HepG2 (cell line): ENCODE data around the gene UTP11. TPM values are rescaled to one million over a fixed set of nuclear protein-coding genes. Genes with fewer than 3 reads are reported as not detected.
A peak's percentile ranks its signal among the peaks of the same experiment; 100 is the strongest.

Experiments
- ARID5B ChIP-seq: IDR thresholded peaks from 2 replicates; pipeline ENCODE4 v1.4.0; 2020; ENCODE audit warnings: mild to moderate bottlenecking, missing genetic modification reagents
- DBP ChIP-seq: sonication (generic); formaldehyde crosslinking; IDR thresholded peaks from 2 replicates; pipeline ENCODE4 v1.4.0; 2020; ENCODE audit warnings: missing genetic modification reagents; ENCODE audit errors: not compliant biosample characterization
- FOXP1 ChIP-seq, 2 experiments: fragments of 450-650 bp in 1 of 2; IDR thresholded peaks; 2 replicates each; pipeline ENCODE4 v1.6.1; 2017 to 2018; ENCODE audit warnings: antibody characterized with exemption in 1 of 2
- GABPA ChIP-seq, 2 experiments: IDR thresholded peaks; 2 replicates each; pipeline ENCODE4 v1.6.1; 2011 to 2016; ENCODE audit warnings: low read depth in 2 of 2, low read length in 1 of 2, missing biosample characterization in 1 of 2, missing genetic modification characterization in 1 of 2
- MTA3 ChIP-seq: sonication (generic); formaldehyde crosslinking; IDR thresholded peaks from 2 replicates; pipeline ENCODE4 v1.4.0; 2020; ENCODE audit warnings: missing genetic modification reagents
- NONO ChIP-seq, 2 experiments: fragments of 450-650 bp in 1 of 2; sonication (generic) in 1 of 2; formaldehyde crosslinking in 1 of 2; IDR thresholded peaks in 1 of 2; conservative IDR thresholded peaks in 1 of 2; 2 replicates each; pipeline versions ENCODE4 v1.6.1 to v1.8.0; 2017 to 2022; ENCODE audit warnings: mild to moderate bottlenecking in 1 of 2, missing genetic modification reagents in 1 of 2, moderate library complexity in 1 of 2
- NR2F2 ChIP-seq: IDR thresholded peaks from 2 replicates; pipeline ENCODE4 v1.6.1; 2012; ENCODE audit warnings: low read depth, inconsistent platforms, borderline replicate concordance
- RERE ChIP-seq: IDR thresholded peaks from 2 replicates; pipeline ENCODE4 v1.6.1; 2016; ENCODE audit warnings: low read depth, missing genetic modification reagents, missing compliant biosample characterization
- RFX3 ChIP-seq: IDR thresholded peaks from 2 replicates; pipeline ENCODE4 v1.6.1; 2016; ENCODE audit warnings: missing biosample characterization, missing genetic modification reagents
- TARDBP ChIP-seq: sonication (generic); formaldehyde crosslinking; IDR thresholded peaks from 2 replicates; pipeline ENCODE4 v1.8.0; 2022; ENCODE audit warnings: mild to moderate bottlenecking, missing genetic modification reagents
- ZBTB26 ChIP-seq: IDR thresholded peaks from 2 replicates; pipeline ENCODE4 v1.6.1; 2016; ENCODE audit warnings: missing compliant biosample characterization, missing genetic modification reagents, borderline replicate concordance
- ZNF281 ChIP-seq: sonication (generic); formaldehyde crosslinking; IDR thresholded peaks from 2 replicates; pipeline ENCODE4 v1.4.0; 2020; ENCODE audit warnings: missing genetic modification reagents, borderline replicate concordance
- ZNF556 ChIP-seq: sonication (generic); formaldehyde crosslinking; IDR thresholded peaks from 2 replicates; pipeline ENCODE4 v1.4.0; 2020; ENCODE audit warnings: mild to moderate bottlenecking, missing genetic modification reagents, borderline replicate concordance
- ZNF570 ChIP-seq: sonication (generic); formaldehyde crosslinking; IDR thresholded peaks from 2 replicates; pipeline ENCODE4 v1.4.0; 2020; ENCODE audit warnings: mild to moderate bottlenecking, missing genetic modification reagents, borderline replicate concordance
- polyA plus RNA-seq, 8 experiments: library from polyadenylated mRNA; depleted of rRNA in 3 of 8; stranded (reverse) in 7 of 8; unstranded in 1 of 8; fragments of >200 nt; fragmentation: Illumina TruSeq in 4 of 8; extraction: Trizol in 4 of 8; gene quantifications; 2 replicates each; pipeline versions ENCODE4 v1.2.1 to v1.2.3, GENCODE V29; 2011 to 2016; ENCODE audit warnings: low read depth in 4 of 8, missing spikeins in 1 of 8, mixed read lengths in 1 of 8; ENCODE audit not compliant: insufficient read depth in 1 of 8
- total RNA-seq, 5 experiments: library from RNA; depleted of rRNA; stranded (reverse); fragments of >200 nt; fragmentation: Illumina TruSeq; extraction: Trizol; gene quantifications; 2 replicates each; pipeline ENCODE4 v1.2.3, GENCODE V29; 2016; ENCODE audit warnings: low read depth in 1 of 5

Gene UTP11
- total and polyA plus RNA-seq, 2 of the 13 experiments (the other 11 are each of a cell fraction or from before 2014, with no cell fraction given) = 13.5 to 44.8 TPM

- no peak for TF ChIP-seq ZBTB26 (CRISPR knock-in tag)
- no peak for TF ChIP-seq TARDBP (CRISPR knock-in tag)
- no peak for TF ChIP-seq NR2F2
- no peak for TF ChIP-seq RFX3 (CRISPR knock-in tag)
- no peak for TF ChIP-seq MTA3 (CRISPR knock-in tag)
- TF ChIP-seq ZNF570 (CRISPR knock-in tag) = no peak
- TF ChIP-seq FOXP1 (IDR thresholded peaks at IDR 0.05) = no peak
- TF ChIP-seq FOXP1 (CRISPR knock-in tag; IDR thresholded peaks at IDR 0.05) = no peak
- TF ChIP-seq ARID5B (CRISPR knock-in tag) = peak; percentile 51; the same call in 1 of the 2 replicates
- TF ChIP-seq GABPA (IDR thresholded peaks at IDR 0.05; ENCODE audit: low read depth, low read length) = no peak
- no peak for TF ChIP-seq GABPA (CRISPR knock-in tag; IDR thresholded peaks at IDR 0.05; ENCODE audit: low read depth)
- no peak for TF ChIP-seq RERE (CRISPR knock-in tag)
- peak; percentile 53; the same call in 1 of the 2 replicates for TF ChIP-seq ZNF281 (CRISPR knock-in tag)
- no peak for TF ChIP-seq DBP (CRISPR knock-in tag)
- TF ChIP-seq NONO (IDR thresholded peaks at IDR 0.05) = no peak
- TF ChIP-seq NONO (CRISPR knock-in tag; conservative IDR thresholded peaks at IDR 0.05) = no peak
- TF ChIP-seq ZNF556 (CRISPR knock-in tag) = no peak
These were observed 19.0 kb downstream of the UTP11 start (continued) for GRCh38 chr1:38031513-38031866.
